Tibial nerve (tissue), 4 donors: ENCODE results near the gene GPR15LG.

Experiments
- CTCF ChIP-seq, 5 experiments: fragments of 200-600 bp in 3 of 5; fragments of 450-650 bp in 2 of 5; sonication (generic) in 3 of 5; IDR thresholded peaks; one replicate each; pipeline ENCODE4 v1.5.1; 2016 to 2019; ENCODE audit warnings: antibody characterized with exemption in 5 of 5, mild to moderate bottlenecking in 3 of 5, moderate library complexity in 2 of 5
- EP300 ChIP-seq, 2 donors: sonication (generic); formaldehyde crosslinking; IDR thresholded peaks; one replicate each; pipeline ENCODE4 v1.6.1; 2017; ENCODE audit warnings: antibody characterized with exemption in 2 of 2, mild to moderate bottlenecking in 1 of 2
- POLR2A ChIP-seq, 2 donors: fragments of 450-650 bp; IDR thresholded peaks; one replicate each; pipeline ENCODE4 v1.6.1; 2017; ENCODE audit warnings: antibody characterized with exemption in 2 of 2, mild to moderate bottlenecking in 2 of 2, moderate library complexity in 2 of 2

- TF ChIP-seq EP300 (IDR thresholded peaks at IDR 0.05) (no peak), CTCF (IDR thresholded peaks at IDR 0.05) (no peak), POLR2A (IDR thresholded peaks at IDR 0.05) (no peak)
Measured at GRCh38 chr10:84201244-84201606, 27.6 kb downstream of the GPR15LG start.
